Fibroblast of skin of right quadriceps (primary cell): ENCODE data around the gene FGF12.

Experiments used
- DNase-seq: peaks from one replicate; pipeline ENCODE4 v3.0.0-alpha.2; 2013

FGF12 gene

DNA sequence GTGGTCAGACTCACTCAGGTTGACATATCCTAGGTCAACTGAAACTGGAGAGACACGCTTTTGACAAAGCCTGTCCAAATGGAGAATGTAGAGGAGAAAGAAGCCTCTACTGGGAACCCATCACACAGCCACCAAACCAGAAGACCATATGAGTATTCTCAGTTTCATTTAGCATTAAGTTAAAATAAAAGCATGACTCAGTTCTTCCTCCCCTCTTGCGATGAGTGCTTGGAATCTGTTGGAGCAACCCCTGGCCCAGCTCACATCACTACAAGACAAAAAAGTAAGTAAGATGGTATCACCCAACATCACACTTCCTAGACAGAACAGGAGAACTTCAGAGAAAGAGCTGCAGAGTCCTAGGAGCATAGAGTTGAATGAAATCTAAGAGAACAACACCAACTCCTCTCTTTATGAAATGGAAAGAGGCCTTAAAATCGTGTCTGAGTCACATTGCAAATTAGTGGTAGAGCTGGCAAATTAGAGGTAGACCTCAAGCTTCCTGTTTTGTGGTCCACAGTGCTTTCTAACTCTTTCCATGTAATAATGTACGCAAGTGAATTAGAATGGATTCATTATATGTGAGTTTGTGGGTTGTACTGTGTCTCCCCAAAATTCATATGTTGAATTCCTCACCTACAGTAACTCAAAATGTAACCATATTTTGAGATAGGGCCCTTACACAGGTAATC, 51.2 kb downstream of the FGF12 start:
- DNase-seq, result no peak

- DNase-seq, result no peak
These were observed 71.7 kb downstream of the FGF12 start for GRCh38 chr3:192655628-192656027.

DNA sequence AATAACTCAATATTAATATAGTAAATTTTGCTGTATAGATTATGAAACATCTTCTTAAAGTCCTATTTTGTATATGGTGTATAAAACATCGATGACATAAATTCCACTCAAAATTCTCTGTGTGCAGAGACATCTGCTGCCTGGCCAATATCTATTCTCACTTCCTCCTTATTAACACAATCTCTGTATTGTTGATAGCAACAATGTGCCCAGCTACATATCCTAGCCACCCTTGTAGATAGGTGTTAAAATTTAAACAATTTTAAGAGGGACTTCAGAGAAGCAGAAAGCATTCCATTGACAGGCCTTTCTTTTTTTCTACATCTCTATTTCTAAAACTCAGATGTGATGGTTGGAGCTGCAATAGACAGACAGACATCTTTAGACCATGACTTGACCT, 72.3 kb downstream of the FGF12 start:
- DNase-seq, result no peak

- no peak for DNase-seq
These were observed 73.5 kb downstream of the FGF12 start for GRCh38 chr3:192653862-192654261.

DNA sequence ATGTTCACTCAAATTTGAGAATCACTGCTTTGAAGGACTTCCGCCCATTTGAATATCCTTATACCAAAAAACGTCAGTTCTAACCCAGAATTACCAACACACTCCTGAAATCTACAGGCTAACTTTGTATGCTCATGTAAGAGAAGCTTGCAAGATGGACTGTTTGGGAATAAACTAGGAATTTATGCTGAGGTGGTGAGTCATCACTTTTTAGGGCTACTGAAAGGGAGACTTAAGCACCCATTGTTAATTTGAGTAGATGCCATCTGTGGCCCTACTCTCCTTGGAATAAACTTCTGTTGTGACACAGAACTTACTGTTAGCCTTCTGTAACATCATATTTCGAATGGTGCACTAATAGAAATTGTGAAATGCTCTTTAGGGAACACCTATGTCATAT, 74.6 kb downstream of the FGF12 start:
- no peak for DNase-seq

GRCh38 chr3:192651836-192652512, 75.4 kb downstream of the FGF12 start:
- DNase-seq, result no peak

- DNase-seq, result no peak
These were observed 81.9 kb downstream of the FGF12 start for GRCh38 chr3:192645437-192645836.

DNA sequence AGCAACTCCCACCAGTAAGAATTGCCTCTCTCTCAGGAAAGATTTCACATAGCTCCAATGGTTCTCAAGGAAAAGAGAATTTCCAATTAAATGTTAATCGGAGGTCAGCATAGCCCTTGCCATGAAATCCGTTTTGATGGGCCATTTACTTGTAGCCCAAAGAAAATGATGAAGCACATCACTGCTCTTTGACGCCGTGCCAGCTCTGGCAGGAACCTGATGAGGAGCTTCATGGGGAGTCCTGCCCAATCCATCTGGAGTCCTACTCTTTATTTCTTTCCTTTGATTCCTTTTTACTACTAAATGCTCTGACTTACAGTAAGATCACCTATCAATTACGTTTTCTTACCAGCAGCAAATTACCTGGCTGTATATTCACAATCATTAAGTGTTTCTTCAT, 84.7 kb downstream of the FGF12 start:
- DNase-seq, result no peak

DNA sequence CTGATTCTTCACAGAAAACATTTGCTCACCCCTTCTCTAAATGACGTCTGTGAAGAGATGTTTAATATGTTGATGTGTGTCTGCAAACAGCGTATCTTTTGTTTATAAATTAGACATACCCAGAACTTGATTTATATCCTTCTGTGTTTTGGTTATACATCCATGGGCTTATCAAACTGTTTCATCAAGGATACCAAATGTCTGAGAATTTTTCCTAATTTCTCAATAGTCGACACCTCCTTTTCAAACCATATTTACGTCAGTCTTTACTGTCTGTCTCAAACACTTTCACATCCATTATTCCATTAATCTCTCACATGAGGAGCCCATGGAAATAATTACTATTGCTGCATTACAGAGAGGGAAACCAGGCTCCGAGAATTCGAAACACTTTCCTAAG, 85.4 kb downstream of the FGF12 start:
- no peak for DNase-seq

DNA sequence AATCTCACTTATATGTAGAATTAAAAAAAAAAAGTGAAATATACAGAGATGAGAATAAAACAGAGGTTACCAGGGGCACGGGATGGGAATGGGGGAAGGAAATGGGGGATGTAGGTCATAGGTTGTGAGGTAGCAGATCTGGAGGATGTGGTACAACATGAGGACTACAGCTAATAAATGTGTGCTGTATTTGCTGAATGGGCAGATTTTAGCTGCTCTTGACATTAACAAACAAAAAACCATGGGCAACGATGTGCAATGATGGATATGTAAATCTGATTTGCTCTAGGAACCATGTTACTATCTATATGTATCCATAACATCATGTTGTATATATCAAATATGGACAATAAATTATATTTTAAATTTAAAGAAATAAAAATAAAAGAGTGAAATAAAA, 87.4 kb downstream of the FGF12 start:
- no peak for DNase-seq

GRCh38 chr3:192637803-192638202, 89.5 kb downstream of the FGF12 start:
- DNase-seq, result no peak

DNA sequence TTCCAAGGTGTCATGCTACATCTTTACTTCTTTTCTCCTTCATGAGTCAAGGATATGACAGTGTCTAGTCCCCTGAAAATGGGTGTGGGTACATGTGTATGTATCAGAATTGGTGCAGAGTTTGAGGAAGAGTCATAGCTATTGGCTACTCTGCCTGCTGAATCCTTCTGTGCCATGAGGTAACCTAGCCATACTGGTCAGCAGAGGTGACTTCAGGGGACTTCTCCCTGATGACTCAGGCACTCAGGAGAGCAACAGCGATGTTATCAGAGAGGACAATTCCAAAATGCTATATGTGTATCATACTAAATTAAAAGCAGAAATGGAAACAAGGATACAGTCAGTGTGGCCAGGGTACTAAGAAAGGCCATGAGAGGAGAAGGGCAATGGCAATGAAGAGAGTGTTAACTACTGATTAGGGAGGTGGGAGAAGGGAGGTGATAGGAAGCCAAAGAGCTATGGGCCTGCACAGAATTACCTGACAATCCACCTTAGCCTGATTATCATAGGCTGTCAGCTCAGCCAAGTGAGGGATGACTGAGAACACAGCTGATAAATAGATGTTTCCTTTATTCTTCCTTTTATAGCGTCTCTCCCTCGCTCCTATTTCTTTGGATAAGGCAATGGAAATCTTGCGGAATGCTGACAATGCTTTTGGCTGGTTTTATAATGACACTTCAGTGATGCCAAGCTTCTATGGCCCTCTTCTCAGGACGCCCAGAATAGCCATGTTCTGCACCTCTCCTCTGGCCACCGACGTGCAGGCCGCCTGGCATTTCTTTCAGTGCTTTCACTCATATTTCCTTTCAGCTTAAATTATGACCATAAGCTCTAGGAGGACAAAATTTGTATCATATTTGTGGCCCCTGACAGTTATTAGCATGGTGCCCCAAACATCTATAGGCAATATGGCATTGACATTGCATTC, 90.6 kb downstream of the FGF12 start:
- DNase-seq, result no peak

DNA sequence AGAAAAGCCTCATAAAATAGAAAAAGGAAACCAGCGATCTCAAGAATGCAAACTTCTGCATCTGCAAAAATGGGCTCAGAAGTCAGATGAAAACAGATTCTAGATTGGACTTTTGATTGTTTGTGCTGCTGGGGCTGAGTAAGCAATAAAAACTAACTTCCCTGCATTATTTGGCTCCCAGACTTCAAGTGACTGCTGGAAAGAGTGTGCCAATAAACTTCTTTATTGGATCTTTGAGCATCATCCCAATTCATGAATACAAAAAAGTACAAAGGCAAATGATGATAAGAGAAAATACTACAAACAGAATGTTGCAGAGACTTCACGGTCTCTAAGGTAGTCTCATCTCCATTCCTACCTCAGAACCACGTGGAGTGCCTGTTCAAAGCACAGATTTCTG, 97.9 kb downstream of the FGF12 start:
- DNase-seq, result no peak

GRCh38 chr3:192621909-192622308, 105.4 kb downstream of the FGF12 start:
- DNase-seq, result no peak

- no peak for DNase-seq
These were observed 107.1 kb downstream of the FGF12 start for GRCh38 chr3:192620275-192620674.

DNA sequence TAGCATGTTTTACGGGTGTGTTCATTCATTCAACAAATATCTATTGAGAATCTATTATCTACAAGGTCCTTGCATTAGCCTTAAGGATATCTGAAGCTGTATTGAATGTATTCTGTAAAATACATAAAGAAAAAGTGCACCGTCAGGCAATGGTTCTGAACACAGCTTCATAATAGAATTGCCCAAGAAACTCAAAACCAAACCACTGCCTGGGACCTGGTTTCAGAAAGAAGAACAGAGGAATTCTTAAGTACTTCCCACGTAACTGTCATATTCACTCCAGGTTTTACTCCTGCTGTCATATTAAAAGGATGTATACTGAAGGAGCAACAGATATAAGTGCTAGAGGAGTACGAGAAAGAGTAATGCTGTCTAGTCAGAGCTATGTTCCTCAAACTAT, 115.9 kb downstream of the FGF12 start:
- DNase-seq, result no peak

DNA sequence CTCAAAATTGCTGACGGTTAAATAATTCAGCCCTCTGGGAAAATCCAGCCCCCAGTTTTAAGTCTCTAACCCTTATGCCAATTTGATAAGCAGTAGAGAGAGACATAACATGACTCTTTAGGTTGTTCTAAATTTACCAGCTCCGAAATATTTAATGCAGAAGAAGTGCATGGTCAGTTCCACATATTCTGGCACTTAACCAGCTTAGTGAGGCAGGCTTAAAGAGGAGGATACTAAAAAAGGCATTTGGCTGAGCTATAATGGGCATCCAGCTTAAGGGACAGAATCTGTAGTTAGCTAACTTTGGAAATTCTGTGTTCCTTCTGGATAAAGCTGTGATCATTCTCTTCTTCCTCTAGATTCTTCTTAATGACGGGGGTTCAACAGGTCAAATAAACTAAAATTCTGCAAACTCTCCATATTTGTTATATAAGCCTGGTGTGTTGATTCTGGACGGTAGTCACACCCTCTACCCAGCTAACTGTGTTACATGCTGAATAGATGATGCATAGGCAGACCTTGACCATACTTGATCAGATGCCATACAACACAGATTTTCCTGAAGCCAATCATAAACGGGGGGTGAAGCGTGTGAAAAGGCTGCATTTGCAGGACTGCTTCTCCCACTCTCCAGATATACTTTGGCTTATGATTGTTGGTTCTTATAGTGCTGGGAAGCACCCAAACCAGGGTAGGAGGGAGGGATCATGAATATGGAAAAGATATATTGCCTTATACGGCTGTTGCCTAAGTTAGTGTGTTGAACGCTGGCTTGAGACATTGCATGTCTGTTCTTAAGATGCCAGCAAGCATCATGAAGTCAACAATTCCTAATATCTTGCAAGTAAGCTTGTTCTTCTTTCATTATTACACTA, 118.4 kb downstream of the FGF12 start:
- no peak for DNase-seq

DNA sequence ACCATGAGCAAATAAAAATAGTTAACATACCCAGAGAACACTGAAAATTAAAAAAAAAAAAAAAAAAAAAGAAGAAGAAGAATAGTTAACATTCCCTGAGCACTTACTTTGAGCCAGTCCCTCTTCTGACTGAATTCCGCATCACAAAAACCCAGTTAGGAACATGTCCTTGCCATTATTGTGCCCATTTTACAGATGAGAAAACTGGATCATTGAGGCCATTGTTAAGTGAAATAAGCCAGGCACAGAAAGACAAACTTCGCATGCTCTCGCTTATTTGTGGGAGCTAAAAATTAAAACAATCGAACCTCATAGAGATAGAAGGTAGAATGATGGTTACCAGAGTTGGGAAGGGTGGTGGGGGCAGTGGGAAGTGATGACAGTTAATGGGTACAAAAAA, 119.5 kb downstream of the FGF12 start:
- no peak for DNase-seq

DNA sequence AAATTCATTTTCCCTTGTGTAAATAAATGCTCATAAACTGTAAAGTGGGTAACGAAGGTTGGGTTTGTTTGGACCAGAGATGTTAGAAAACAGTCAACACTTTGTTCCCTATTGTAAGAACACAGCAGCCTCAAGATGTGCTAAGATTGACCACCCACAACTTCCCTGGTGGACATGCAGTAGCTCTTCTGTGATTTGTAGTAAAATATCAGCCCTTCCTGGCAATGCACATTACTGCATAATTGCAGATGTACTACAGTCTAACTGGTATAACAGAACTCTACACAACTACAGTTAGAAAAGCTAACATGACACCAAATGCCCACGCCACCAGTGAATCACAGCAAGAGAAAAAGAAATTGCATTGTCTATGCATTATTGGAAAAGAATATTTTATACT, 129.4 kb downstream of the FGF12 start:
- DNase-seq, result no peak

DNA sequence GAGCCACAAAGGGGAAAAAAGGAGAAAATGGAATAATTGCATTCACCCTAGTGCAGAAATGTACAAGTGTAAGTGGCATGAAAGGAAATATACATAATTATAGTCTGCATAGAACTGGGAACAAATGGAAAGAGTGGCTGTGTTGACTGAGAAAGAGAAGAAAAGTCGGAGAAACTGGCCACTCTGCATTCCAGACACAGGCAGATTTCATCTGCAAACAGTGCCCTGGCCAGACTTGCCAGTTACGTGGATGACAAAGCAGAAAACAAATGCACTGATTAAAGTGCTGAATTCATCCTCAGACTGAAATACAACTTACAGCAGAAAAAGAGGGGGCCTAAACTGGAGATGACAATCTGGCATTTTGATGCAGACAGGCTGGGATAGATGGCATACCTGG, 129.8 kb downstream of the FGF12 start:
- no peak for DNase-seq

DNA sequence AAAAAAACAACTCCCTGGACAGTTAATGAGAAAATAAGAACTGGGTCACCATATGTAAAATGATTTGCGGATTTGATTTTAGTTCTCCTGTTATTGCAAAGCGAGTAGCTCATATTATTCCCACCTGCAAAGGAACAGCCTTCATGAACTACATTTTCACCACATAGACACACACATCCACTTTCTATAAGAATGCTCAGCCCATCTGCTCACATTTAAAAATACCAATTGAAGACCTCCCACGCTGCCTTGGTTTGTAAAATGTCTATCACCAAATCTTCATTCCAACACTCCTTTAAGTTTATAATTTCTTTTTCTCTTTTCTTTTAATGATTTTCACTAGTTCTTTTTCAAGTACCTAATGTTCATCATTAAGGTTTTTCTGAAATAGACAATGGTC, 148.6 kb downstream of the FGF12 start:
- no peak for DNase-seq

DNA sequence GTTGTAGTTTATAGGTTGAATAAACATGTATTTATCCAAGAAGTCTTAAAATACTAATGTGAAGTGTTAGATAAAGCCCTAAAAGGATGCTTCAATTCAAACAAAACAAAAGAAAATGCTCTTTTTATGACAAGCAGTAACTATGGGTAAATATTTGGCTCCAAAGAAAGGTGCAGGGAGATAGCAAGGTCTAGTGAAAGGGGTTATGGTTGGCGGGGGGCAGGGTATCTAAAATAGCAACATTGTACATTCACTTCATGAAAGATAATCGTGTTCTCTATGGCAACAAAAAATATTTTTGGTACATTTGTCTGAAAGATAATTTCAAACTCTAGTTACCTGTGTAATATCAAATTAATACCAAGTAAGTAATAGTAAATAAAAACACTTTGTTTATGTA, 149.5 kb downstream of the FGF12 start:
- no peak for DNase-seq

DNA sequence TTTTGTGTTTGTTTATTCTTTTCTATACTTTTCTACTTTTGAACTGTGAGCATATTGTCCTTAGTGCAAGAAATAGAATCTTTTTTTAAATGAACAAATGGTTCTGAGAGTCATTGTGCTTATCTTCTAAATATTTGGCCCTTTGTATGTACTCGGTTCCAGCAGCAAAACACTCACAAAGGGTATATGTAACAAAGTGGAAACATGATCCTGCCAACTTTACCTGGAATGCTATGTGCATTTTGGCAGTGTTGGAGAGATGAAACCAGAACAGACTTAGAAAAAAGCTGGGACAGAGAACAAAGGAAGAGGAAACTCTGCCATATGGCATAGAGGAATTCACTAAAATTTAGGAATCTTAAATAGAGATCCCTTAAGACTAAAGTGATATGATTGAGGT, 150.1 kb downstream of the FGF12 start:
- no peak for DNase-seq
